Inflammatory macrophage treated with lipopolysaccharide for 4 hours (primary cell): ENCODE data around the gene KCNQ1OT1.
"Not testable (repeated sequence)": the region's sequence is repeated elsewhere in the genome, so short reads cannot be mapped to it uniquely, and the experiment has no call there.

ENCODE experiments used
- DNase-seq: peaks from one replicate; pipeline ENCODE4 v3.0.0-alpha.2; 2020

Gene KCNQ1OT1

DNA sequence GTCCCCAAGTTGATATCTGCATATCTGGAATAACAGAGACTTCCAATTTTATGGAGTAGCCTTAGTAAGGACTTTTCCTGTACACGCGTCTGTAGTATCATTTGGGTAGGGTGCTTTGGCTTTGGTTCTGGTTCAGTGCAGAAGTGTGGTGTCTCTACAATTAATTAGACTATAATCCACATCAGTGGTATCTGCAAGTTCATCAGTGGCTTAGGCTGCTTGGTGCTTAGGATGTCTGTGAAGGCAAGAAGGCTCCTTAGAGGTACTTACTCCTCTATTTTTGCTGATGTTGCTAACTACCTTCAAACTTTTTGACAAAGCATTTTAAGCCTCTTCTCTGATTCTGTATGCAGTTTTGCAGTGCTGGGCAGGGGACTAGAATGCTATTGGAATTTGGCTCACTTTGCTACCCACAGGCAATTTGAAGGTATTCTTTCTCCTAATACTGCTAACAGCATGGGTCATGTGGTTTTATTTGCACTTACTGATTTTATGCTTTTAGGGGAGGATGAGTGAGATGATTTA is 49.4 kb downstream of the KCNQ1OT1 start:
- no peak for DNase-seq

DNA sequence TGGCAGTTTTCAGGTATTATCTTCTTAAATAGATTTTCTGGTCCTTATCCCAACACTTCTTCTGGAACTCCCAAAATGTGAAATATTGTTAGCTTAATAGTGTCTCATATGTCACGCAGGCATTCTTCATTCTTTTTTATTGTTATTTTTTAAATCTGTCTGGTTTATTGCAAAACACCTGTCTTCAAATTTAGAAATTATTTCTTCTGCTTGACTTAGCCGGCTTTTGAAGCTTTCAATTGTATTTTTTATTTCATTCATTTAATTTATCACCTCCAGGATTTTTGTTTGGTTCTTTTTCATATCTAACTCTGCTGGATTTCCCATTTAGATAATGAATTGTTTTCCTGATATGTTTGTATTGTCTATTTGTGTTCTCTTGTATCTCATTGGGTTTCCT is 49.9 kb downstream of the KCNQ1OT1 start:
- DNase-seq = no peak

DNA sequence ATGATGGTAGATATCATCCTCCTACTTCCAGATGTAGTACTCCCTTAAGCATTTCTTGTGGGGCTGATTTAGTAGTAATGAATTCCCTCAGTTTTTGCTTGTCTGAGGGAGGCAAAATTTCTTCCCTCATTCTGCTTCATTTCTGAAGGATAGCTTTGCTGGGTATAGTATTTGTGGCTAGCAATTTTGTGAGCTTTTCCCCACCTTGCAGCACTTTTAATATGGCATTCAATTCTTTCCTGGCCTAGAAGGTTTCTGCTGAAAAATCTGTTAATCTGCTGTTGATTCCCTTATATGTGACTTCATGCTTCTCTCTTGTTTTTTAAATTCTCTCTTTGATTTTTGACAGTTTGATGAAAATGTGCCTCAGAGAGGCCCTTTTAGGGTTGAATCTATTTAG is 50.4 kb downstream of the KCNQ1OT1 start:
- no peak for DNase-seq

DNA sequence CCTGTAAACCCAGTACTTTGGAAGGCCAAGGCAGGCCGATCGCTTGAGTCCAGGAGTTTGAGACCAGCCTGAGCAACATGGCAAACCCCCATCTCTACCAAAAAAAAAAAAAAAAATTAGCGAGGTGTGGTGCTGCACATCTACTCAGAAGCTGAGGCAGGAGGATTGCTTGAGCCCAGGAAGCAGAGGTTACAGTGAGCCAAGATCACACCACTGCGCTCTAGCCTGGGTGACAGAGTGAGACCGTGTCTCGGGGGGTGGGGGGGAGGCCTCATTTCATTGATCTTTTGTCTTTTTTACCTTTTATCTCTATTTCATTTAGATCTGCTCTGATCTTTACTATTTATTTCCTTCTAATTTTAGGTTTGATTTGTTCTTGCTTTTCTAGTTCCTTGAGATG is 51.8 kb downstream of the KCNQ1OT1 start:
- no peak for DNase-seq

DNA sequence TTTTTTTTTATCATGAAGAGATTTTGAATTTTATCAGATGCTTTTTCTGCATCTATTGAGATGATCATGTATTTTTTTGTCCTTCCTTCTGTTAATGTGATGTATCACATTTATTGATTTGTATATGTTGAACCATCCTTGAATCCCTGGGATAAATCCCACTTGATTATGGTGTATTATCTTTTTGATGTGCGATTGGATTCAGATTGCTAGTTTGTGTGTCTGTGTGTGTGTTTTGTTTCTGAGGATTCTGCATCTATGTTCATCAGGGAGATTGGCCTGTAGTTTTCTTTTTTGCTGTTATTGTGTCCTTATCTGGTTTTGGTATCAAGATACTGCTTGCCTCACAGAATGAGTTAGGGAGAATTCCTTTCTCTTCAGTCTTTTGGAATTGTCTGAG is 52.6 kb downstream of the KCNQ1OT1 start:
- no peak for DNase-seq

DNA sequence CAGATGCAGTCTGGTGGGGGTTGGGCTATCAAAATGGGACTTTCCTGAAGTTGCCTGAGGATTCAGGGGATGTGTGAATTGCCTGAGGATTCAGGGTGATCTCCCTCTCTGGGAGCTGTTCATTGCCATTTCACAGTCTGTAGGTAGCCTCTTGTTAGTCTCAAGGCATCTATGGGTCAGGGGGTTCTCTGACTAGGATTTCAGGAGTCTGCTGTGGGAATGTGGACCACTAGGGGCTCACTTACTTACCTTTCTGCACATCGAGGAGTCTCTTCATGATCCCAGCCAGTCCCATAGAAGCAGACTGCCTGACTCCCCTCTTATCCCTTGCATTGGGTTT is 54.0 kb downstream of the KCNQ1OT1 start:
- no peak for DNase-seq

DNA sequence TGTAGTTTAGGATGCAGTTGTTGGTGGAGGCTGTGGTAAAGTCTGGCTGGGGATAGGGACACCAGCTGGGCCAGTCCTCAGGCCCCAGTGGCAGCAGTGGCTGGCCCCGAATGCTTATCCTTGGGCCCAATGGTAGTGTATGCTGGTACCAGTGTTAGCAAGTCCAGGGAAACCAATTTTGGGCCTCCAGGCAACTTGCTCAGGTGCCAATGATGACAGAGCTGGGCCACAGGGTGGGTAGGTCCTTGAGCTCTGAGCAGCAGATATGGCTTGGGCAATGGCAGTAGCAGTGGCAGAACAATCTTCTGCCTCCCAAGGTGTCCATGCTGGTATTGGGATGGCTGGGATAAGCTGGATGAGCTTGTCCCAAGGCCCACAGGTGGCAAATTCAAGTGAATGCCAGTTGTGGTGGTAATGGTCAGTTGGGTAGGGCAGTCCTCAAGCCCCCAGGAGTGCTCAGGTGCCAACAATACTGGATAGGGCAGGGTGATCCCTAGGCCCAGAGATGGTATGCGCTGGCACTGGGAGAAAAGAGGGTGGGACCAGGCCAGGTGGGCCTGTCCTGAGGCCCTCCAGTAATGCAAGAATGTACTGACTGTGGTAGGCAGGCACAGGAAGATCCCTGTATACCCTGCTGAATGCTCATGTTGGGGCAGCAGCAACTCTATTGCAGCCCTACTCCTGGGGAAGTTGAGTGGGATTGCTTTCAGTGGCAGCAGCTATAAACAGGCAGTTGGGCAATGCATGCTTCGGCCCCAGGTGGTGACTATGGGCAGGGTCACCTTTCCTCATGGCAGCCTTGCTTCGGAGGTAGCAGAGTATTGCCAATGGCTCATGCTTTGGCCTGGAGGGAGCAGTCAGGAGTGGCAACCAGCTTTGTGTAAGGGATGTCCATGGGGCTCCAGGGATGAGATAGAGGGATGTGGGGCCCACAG is 54.7 kb downstream of the KCNQ1OT1 start:
- DNase-seq = no peak

DNA sequence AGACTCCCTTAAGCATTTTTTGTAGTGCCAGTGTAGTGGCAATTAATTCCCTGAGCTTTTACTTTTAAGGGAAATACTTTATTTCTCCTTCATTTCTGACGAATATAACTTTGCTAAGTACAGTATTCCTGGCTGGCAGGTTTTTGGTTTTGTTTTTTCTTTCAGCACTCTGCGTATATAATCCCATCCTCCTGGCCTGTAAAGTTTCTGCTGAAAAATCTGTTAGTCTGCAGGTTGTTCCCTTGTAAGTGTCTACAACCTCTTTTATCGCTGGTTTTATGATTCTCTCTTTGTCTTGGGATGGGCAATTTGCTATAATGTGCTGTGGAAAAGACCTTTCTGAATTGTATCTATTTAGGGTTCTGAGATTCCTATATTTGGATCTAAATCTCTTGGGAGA is 56.0 kb downstream of the KCNQ1OT1 start:
- DNase-seq = no peak

DNA sequence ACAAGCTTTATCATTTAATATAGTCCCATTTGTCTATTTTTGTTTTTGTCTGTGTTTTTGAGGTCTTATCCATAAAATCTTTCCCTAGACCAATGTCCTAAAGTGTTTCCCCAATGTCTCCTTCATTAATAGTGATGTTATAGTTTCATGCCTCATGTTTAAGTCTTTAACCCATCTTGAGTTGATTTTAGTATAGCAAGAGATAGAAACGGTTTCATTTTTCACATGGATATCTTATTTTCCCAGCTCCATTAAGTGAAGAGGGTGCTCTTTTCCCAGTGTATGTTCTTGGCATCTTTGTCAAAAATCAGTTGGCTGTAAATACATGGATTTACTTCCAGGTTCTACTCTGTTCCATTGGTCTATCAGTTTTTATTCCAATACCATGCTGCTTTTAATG is 58.2 kb downstream of the KCNQ1OT1 start:
- no peak for DNase-seq

DNA sequence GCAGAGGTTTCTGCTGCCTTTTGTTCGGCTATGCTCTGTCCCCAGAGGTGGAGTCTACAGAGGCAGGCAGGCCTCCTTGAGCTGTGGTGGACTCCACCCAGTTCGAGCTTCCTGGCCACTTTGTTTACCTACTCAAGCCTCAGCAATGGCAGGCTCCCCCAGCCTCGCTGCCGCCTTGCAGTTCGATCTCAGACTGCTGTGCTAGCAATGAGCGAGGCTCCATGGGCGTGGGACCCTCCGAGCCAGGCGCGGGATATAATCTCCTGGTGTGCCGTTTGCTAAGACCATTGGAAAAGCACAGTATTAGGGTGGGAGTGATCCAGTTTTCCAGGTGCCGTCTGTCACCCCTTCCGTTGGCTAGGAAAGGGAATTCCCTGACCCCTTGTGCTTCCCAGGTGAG is 60.0 kb downstream of the KCNQ1OT1 start:
- not testable (repeated sequence) for DNase-seq

DNA sequence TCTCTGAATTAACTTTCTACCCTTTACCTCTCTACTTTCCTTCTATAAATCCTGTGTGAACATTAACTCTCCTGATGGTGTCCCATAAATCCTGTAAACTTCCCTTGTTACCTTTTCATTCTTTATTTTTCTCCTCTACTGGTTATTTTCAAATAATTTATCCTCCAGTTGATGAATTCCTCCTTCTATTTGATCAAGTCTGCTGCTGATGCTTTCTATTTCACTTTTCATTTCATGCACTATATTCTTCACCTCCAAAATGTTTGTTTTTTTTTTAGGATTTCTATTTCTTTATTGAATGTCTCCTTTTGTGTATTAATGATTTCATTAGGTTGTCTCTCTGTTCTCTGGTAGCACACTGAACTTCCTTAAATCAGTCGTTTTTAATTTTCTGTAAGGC is 68.6 kb downstream of the KCNQ1OT1 start:
- DNase-seq = no peak

DNA sequence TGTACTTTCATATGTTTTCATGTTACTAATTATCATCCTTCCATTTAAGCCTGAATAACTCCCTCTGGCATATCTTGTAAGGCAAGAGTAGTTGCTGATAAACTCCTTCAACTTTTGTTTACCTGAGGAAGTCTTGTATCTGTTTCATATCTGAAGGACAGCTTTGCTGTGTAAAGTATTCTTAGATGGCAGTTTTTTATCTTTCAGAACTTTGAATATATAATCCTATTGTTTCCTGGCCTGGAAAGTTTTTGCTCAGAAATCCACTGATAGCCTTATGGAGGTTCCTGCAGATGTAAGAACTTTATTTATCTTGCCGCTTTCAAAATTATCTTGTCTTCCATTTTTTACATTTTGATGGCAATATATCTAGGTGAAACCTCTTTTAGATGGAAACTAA is 69.1 kb downstream of the KCNQ1OT1 start:
- DNase-seq = no peak

DNA sequence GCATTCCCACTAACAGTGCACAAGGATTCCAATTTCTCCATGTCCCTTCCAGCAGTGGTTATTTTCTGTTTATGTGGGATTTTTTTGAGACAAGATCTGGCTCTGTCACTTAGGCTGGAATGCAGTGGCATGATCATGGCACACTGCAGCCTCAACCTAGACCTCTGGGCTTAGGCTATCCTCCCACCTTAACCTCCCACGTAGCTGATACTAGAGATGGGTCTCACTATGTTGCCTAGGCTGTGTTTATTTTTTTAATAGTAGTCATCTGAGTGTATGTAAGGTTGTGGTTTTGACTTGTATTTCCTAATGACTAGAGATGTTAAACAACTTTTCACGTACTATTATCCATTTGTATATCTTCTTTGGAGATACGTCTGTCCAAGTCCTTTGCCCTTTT is 74.6 kb downstream of the KCNQ1OT1 start:
- DNase-seq = no peak

DNA sequence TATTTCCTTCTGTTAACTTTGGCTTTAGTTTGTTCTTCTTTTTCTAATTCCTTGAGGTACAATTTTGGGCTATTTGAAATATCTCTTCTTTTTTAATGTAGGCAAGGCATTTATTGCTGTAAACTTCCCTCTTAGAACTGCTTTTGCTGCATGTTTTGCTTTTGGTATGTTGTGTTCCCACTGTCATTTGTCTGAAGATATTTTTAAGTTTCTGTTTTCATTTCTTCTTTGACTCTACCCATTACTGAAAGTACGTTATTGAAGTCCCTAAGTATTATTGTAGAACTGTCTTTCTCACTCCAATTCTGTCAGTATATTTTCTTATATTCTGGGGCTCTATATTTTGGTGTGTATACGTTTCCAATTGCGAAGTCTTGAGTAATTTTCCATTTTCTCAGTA is 77.9 kb downstream of the KCNQ1OT1 start:
- peak; percentile 76 for DNase-seq

DNA sequence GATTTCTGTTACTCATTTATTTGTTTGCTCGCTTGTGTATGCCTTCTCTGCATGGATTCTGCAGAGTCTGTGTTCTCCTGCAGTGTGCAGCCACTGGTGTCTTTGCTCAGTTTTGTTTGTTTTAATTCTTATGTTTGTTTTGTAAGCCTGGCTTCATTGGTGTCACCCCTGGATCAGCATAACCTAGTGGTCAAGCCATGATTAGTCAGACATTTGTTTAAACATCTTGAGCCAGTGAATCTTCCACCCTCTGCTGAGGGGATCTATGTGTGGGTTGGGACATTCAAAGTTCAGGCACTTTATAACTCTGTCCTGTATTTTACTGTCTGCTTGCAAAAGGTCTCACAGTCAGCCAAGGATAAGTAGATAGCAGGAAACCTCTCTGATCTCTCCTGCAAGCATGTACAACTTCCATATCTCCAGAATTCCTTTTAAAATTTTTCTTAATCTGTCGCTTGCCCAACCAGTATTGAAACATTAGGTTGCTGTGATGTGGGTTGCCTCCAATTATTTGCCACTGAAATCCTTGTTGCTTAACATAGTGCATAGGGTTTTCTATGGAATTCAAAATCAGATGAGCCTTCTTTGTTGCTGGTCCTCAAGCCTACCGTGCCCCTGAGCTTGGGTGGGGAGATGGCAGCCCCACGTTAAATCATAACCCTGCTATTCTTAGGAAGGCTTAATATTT is 86.8 kb downstream of the KCNQ1OT1 start:
- DNase-seq = no peak

DNA sequence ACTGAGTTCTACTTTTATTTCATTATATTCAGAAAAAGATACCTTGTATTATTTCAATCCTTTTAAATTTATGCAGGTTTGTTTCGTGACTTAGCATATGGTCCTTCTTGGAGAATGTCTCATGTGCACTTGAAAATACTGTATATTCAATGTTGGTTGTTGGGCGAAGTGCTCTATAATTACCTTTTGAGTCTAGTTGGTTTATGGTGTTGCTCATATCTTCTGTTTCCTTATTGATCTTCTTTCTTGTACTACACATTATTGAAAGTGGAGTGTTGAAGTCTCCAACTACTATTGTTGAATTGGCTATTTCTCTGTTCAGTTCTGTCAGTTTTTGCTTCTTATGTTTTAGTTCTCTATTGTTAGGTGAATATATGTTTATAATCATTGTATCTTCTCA is 90.4 kb downstream of the KCNQ1OT1 start:
- DNase-seq = no peak

DNA sequence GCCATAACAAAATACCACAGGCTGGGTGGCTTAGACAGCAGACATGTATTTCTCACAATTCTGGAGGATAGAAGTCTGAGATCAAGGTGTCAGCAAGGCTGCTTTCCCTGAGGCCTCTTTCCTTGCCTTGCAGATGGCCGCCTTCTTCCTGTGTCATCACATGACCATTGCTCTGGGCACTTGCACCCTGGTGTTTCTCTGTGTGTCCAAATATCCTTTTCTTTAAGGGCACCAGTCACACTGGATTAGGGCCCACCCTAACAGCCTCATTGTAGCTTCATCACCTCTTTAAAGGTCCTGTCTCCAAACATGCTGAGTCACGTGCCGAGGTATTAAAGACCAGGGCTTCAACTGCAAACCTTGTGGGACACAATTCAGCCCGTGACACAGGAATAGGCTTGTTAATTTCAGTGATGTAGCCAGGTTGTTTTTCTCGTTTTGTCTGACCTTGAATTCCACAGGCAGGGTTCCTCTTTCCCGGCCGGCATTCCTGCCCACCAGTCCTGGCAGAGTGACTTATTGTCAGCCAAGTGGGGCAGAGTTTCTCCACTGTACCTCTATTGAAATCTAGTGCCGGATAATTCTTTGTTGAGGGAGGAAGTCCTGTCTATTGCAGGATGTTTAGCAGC is 100.1 kb downstream of the KCNQ1OT1 start:
- DNase-seq = no peak

DNA sequence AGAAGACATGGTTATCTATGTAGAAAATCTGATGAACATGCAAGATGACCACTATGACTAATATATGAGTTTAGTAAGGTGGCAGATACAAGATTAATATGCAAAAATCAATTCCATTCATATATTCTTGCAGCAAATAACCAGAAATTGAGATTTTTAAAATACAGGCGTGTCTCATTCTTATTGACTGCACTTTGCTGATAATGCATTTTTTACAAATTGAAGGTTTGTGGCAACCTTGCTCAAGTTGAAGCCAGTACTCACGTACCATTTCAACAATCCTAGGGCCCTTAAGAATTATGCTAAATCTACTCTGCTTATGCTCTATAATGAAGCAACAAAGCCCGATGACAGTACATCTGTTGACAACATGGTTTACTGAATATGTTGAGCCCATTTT is 104.6 kb downstream of the KCNQ1OT1 start:
- DNase-seq = no peak

DNA sequence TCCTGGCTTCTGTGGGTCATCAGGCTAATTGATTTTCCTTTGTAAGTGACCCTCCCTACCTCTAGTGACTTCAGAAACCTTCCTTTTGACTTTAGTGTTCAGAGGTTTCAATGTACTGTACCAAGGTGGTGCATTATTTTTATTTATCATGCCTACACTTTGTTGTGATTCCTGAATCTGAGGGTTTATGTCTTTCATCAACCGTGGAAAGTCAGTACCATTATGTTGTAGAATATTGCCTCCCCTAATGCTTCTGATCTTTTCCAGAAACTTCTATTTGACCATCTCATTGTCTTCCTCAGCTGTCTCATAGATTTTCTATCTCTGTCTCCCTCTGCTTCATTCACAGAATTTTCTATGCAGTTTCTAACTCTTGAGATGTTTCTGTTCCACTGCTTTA is 105.5 kb downstream of the KCNQ1OT1 start:
- no peak for DNase-seq

DNA sequence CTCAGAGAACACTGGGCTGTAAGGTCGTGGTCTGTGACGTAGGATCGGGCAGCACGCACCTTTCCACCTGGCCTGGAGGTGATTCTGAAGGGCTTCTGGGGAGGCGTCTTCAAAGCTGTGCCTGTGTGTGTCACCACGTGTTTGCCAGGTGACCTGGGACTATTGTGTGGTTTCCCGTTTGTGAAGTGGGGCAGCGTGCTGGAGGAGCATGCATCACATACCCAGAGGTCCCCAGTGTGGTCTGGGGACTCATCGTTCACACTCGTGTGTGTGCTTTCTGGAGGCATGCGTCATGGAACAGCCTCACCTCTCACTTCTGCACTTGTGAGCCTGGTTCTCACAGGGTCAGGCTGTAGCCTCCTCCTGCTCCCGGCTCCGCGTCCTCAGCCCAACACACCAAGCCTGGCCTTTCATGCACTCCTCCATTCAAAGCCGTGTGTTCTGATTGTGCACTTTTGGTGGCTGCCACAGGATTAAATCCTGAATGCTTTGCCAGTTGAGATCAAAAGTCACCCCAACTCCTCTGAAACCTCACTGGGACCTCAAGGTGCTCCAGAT is 106.3 kb downstream of the KCNQ1OT1 start:
- DNase-seq = no peak

DNA sequence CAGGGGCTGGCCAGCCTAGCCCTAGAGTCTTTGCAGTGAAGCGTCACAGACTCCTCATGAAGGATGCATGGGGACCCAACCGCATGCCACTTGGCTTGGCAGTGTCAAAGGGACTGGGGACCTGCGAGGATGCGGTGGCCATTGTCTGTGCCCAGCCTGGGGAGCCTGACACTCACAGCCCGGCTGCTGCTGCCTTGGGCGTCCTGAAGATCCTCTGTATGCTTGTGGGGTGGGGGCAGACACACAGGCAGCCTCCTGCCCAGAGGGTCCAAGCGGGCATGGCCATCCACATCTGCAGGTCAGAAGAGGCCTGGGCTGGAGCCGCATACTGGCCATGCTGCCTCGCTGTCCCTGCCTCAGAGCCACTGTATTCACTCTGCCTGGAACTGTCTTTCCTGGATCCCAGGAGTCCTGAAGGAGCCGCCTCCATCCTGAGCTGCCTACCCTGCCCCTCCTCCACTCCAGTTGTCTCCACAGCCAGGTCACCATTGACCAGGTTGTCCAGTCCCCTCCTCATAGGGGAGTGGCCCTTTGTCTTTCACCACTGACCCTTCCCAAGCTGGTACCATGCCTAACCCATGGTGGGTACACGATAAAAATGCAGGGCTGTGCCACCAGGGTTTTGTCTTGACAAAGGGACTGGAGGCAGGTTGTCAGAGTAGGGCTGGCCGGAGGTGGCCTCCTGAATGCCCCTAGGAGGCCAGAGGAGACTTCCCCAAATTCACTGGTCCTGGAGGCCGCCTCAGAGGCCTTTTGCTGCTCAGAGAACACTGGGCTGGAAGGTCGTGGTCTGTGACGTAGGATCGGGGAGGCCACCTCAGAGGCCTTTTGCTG is 107.0 kb downstream of the KCNQ1OT1 start:
- no peak for DNase-seq

DNA sequence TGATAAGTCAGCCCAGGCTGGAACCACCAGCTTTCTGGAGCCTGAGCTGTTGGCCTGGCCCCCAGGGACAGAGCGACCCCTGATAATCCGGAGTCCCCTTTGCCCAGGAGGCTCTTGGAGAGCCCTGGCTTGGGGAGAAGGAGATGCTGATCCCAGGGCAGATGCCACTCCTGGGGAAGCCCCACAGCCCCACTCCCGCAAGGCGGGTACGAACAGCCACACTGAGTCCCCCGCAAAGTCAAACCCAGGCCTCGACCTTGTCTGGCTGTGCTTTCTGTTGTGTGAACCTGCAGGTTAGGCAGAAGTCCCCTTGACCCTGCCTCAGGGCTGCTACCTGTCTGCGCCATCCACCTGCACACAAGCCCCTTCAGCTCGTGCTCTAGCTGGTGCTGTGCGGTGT is 108.0 kb downstream of the KCNQ1OT1 start:
- no peak for DNase-seq
